NCI-H128 (cell line): ENCODE data around the gene FRMD6.
"Not testable (repeated sequence)": the region's sequence is repeated elsewhere in the genome, so short reads cannot be mapped to it uniquely, and the experiment has no call there.

Experiments used
- DNase-seq: peaks from one replicate; lab custom pipeline; 2025; ENCODE audit not compliant: unreplicated experiment; lab: John Stamatoyannopoulos, UW

Gene FRMD6

DNA sequence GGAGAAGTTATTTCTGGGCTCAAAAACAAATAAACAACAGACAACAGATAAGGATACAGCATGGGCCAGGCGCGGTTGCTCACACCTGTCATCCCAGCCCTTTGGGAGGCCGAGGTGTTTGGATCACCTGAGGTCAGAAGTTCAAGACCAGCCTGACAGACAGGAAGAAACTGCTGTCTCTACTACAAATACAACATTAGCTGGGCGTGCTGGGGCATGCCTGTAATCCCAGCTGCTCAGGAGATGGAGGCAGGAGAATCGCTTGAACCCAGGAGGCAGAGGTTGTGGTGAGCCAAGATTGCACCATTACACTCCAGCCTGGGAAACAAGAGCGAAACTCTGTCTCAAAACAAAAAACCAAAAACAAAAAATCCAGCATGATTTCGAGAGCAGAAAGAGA, 117.6 kb downstream of the FRMD6 start:
- not testable (repeated sequence) for DNase-seq

DNA sequence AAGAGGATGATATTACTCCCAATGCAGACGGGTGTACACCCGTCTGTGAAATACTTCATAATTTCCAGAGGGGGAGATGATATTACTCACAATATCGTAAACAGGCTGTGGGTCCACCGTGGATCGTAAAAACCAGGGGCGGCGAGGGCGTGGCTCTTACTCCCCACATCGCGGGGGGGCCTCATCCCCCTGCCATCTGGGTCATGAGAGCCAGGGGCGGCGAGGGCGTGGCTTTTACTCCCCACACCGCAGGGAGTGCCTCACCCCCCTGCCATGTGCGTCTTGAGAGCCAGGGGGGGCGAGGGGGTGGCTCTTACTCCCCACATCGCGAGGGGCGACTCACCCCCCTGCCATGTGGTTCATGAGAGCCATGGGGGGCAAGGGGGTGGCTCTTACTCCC, 122.5 kb downstream of the FRMD6 start:
- DNase-seq: no peak

DNA sequence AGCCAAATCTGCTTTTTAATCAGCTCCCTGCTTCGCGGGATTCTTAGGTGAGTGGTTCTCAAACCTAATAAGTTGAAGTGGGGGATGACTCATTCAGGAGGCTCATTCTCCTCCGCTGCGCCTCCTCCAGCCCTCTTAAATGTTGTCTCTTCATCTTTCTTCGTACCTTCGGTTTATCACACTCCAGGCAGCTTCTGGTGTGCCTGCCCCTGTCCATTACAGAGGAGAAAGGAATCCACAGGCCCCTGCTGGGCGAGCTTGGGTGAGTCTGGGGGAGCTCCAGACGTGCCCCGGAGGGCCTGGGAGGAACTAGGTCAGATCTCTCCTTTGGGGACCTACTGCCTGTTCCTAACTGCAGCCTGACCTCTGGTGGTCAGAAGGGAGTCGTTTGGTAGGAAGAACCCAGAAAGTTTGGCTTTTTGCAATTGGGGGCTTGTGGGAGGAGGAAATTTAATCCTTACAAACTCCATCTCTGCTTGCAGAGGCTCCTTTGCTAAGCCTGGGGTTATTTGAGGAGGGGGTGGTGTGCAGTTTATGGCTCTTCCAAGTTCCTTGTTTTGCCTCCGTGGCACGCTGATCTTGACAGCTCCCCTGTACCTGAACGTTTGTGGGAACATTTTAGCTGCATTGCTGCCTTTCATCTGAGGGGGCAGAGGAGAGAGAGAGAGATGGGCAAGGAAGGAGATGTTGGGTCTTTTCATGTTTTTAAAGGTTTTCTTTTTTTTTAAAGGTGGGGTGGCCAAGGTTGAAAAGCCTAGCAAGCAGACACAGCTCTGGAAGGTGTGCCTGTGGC, 124.6 kb downstream of the FRMD6 start:
- DNase-seq: peak; percentile 29

DNA sequence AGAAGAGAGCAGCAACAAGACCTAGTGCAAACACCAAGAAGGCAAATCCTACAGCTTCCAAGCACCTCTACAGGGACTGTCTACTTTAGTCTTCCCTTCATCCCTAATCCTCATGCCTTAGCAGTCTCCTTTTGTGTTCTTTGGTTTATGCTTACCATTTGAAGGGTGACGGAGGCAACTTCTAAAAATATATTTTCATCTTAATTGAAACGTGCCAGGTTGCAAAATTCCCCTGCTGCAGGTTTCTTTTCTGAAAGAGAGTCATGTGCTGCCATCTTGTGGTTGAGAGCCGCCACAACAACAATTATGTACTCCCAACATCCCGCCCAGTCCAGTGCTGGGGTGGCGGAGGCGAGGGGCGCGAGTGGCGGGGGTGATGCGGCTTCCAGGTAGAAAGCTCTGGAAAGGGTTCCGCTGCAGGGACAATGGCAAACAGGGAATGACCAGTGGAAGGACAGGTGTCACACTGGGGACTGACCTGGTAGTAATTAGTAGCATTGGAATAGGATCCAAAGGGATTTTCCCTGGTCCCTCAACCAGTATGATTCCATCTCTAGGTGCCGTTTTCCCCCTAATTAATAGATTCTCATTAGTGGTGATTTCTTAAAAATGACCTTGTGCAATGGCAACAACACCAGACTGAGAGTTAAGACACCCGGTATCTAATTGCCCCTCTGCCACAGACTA, 128.4 kb downstream of the FRMD6 start:
- DNase-seq: peak; percentile 79
